GM23338 (cell line): Measurements from ENCODE around the gene METTL26. TPM values are rescaled to one million over a fixed set of nuclear protein-coding genes. Genes with fewer than 3 reads are reported as not detected.
A peak's percentile ranks its signal among the peaks of the same experiment; 100 is the strongest.

ENCODE experiments used
- ATAC-seq: fragments of 200-7000 bp; cut with Tn5 transposase; 3 replicates; pipeline ENCODE4 v1.9.1; 2020
- DNase-seq: peaks from one replicate; pipeline ENCODE4 v3.0.0-alpha.2; 2015; ENCODE audit warnings: low spot score
- H2AFZ ChIP-seq: fragments of 200-600 bp; sonication (generic); 2 replicates; pipeline ENCODE4 v1.8.0; 2016; ENCODE audit warnings: antibody characterized with exemption, mild to moderate bottlenecking, moderate library complexity
- H3F3A ChIP-seq: fragments of 200-600 bp; sonication (generic); replicated peaks from 2 replicates; pipeline ENCODE4 v1.8.0; 2017; ENCODE audit warnings: antibody characterized with exemption, mixed run types, low read depth
- H3K27ac ChIP-seq: fragments of 200-600 bp; sonication (generic); 2 replicates; pipeline ENCODE4 v1.6.1; 2016; ENCODE audit warnings: low read depth
- H3K27me3 ChIP-seq: fragments of 200-600 bp; sonication (generic); 2 replicates; pipeline ENCODE4 v1.8.0; 2016; ENCODE audit warnings: mild to moderate bottlenecking, mixed run types, moderate library complexity; ENCODE audit not compliant: insufficient read depth
- H3K36me3 ChIP-seq: fragments of 200-600 bp; sonication (generic); 2 replicates; pipeline ENCODE4 v1.8.0; 2016; ENCODE audit warnings: mild to moderate bottlenecking; ENCODE audit not compliant: insufficient read depth
- H3K4me1 ChIP-seq: fragments of 200-600 bp; sonication (generic); 2 replicates; pipeline ENCODE4 v1.8.0; 2016; ENCODE audit warnings: mild to moderate bottlenecking, moderate library complexity; ENCODE audit not compliant: insufficient read depth
- H3K4me2 ChIP-seq: fragments of 200-600 bp; sonication (generic); 2 replicates; pipeline ENCODE4 v1.7.1; 2017; ENCODE audit warnings: mixed run types
- H3K4me3 ChIP-seq: fragments of 200-600 bp; sonication (generic); 2 replicates; pipeline ENCODE4 v1.6.1; 2016; ENCODE audit warnings: mixed run types
- H3K79me2 ChIP-seq: fragments of 200-600 bp; sonication (generic); replicated peaks from 2 replicates; pipeline ENCODE4 v1.8.0; 2017; ENCODE audit warnings: mild to moderate bottlenecking; ENCODE audit not compliant: insufficient read depth
- H3K9me2 ChIP-seq: fragments of 200-600 bp; sonication (generic); 2 replicates; pipeline ENCODE4 v1.8.0; 2017; ENCODE audit not compliant: insufficient read depth
- H4K20me1 ChIP-seq: fragments of 200-600 bp; sonication (generic); replicated peaks from 2 replicates; pipeline ENCODE4 v1.8.0; 2017; ENCODE audit warnings: mild to moderate bottlenecking; ENCODE audit not compliant: insufficient read depth
- H3K27ac Mint-ChIP-seq: 2 replicates; pipeline ENCODE4 v1.8.0; 2020; ENCODE audit warnings: inconsistent platforms, mild to moderate bottlenecking, moderate library complexity, mixed read lengths
- H3K27me3 Mint-ChIP-seq: 3 replicates; pipeline ENCODE4 v1.8.0; 2022; ENCODE audit warnings: low read depth, mild to moderate bottlenecking, moderate library complexity, mixed read lengths, inconsistent platforms; ENCODE audit not compliant: insufficient read depth, poor library complexity
- H3K36me3 Mint-ChIP-seq: 3 replicates; pipeline ENCODE4 v1.8.0; 2021; ENCODE audit warnings: low read depth, mild to moderate bottlenecking, inconsistent platforms, moderate library complexity, mixed read lengths
- H3K4me1 Mint-ChIP-seq: 3 replicates; pipeline ENCODE4 v1.8.0; 2020; ENCODE audit warnings: mild to moderate bottlenecking, inconsistent platforms, mixed read lengths
- H3K4me3 Mint-ChIP-seq: 3 replicates; pipeline ENCODE4 v1.8.0; 2021; ENCODE audit warnings: moderate library complexity, mild to moderate bottlenecking, inconsistent platforms, mixed read lengths
- H3K9me3 Mint-ChIP-seq: 3 replicates; pipeline ENCODE4 v1.8.0; 2020; ENCODE audit warnings: moderate library complexity, mild to moderate bottlenecking, inconsistent platforms, mixed read lengths
- CREB1 ChIP-seq: fragments of 250-450 bp; sonication (Bioruptor Pico); IDR thresholded peaks from 2 replicates; pipeline ENCODE4 v1.5.0; 2020; ENCODE audit warnings: low read depth, mild to moderate bottlenecking, moderate library complexity
- ETS1 ChIP-seq: IDR thresholded peaks from 2 replicates; pipeline ENCODE4 v1.6.1; 2016; ENCODE audit warnings: antibody characterized with exemption
- EZH2phosphoT487 ChIP-seq: fragments of 200-600 bp; sonication (generic); IDR thresholded peaks from one replicate; pipeline ENCODE4 v1.8.1; 2018; ENCODE audit warnings: antibody characterized with exemption; ENCODE audit not compliant: unreplicated experiment
- JUNB ChIP-seq: IDR thresholded peaks from one replicate; pipeline ENCODE4 v1.6.1; 2016; ENCODE audit warnings: antibody characterized with exemption; ENCODE audit not compliant: unreplicated experiment
- POLR2AphosphoS5 ChIP-seq: IDR thresholded peaks from 2 replicates; pipeline ENCODE4 v1.6.1; 2016; ENCODE audit warnings: antibody characterized with exemption, low read depth
- REST ChIP-seq: IDR thresholded peaks from one replicate; pipeline ENCODE4 v1.6.1; 2018; ENCODE audit warnings: antibody characterized with exemption; ENCODE audit not compliant: unreplicated experiment
- ZNF114 ChIP-seq: fragments of 250-450 bp; sonication (Bioruptor Pico); IDR thresholded peaks from 2 replicates; pipeline ENCODE4 v1.5.0; 2020; ENCODE audit warnings: mild to moderate bottlenecking, moderate library complexity
- ZNF462 ChIP-seq: fragments of 250-450 bp; sonication (Bioruptor Pico); IDR thresholded peaks from 2 replicates; pipeline ENCODE4 v1.5.0; 2020; ENCODE audit warnings: mild to moderate bottlenecking, moderate library complexity
- polyA plus RNA-seq: library from polyadenylated mRNA; unstranded; fragments of >200 nt; fragmentation: Nextera tagmentation; extraction: Ambion mirVana; gene quantifications from 2 replicates; pipeline ENCODE4 v1.2.1, GENCODE V29; 2016
- total RNA-seq: library from RNA; depleted of rRNA; stranded (reverse); fragments of >200 nt; shearing (Covaris generic); gene quantifications from 2 replicates; pipeline ENCODE4 v1.2.3, GENCODE V29; 2014

The METTL26 gene
- total and polyA plus RNA-seq, 2 experiments from 2014 or later = 153 to 223 TPM

- Histone ChIP-seq H4K20me1 (peaks cover 24% of the 10 kb centered on the region), H3K27ac (peak overlapping the region; percentile 99), H3K36me3 (no peaks in the 10 kb centered on the region), H3F3A (peaks cover 8% of the 10 kb centered on the region; the same call in 1 of the 2 replicates), H2AFZ (peak overlapping the region; percentile 91), H3K79me2 (peaks cover 26% of the 10 kb centered on the region), H3K4me1 (0 out of 2 replicates have a peak, but pooled peaks cover under 1% of the 10 kb centered on the region), H3K9me2 (no peaks in the 10 kb centered on the region), H3K4me2 (peak overlapping the region; percentile 84), H3K27me3 (peaks cover 30% of the 10 kb centered on the region), H3K4me3 (peak overlapping the region; percentile 98)
- peak; percentile 83 for TF ChIP-seq POLR2AphosphoS5
- no peak; the same call in 1 of the 2 replicates for TF ChIP-seq ETS1
- H3K27ac Mint-ChIP-seq = peak overlapping the region; percentile 99
- H3K36me3 Mint-ChIP-seq = peaks cover 3% of the 10 kb centered on the region; the same call in 1 of the 3 replicates
- H3K9me3 Mint-ChIP-seq = no peaks in the 10 kb centered on the region; the same call in 1 of the 3 replicates
- H3K4me3 Mint-ChIP-seq = peak overlapping the region; percentile 87
- H3K4me1 Mint-ChIP-seq = peaks cover 16% of the 10 kb centered on the region
- peak; percentile 75 for ATAC-seq
- H3K27me3 Mint-ChIP-seq = peaks cover 32% of the 10 kb centered on the region
- DNase-seq = peak; percentile 96
Measured at GRCh38 chr16:588889-589657, 47.0 kb downstream of the METTL26 start.

- Mint-ChIP-seq H3K9me3 (no peaks in the 10 kb centered on the region; the same call in 1 of the 3 replicates), H3K27me3 (peaks cover 31% of the 10 kb centered on the region), H3K4me1 (peaks cover 16% of the 10 kb centered on the region), H3K36me3 (peaks cover 3% of the 10 kb centered on the region; the same call in 1 of the 3 replicates), H3K27ac (peak overlapping the region; percentile 98), H3K4me3 (peak overlapping the region; percentile 87)
- DNase-seq = peak; percentile 78
- peak overlapping the region; percentile 84 for H3K4me2 ChIP-seq
- peaks cover 8% of the 10 kb centered on the region; the same call in 1 of the 2 replicates for H3F3A ChIP-seq
- H3K79me2 ChIP-seq = peaks cover 26% of the 10 kb centered on the region
- H3K4me1 ChIP-seq = peaks cover 5% of the 10 kb centered on the region; the same call in 1 of the 2 replicates
- ATAC-seq = peak; percentile 20
- 0 out of 2 replicates have a peak overlapping the region, but pooled peaks have one; percentile 99 for H3K27ac ChIP-seq
- H3K36me3 ChIP-seq = no peaks in the 10 kb centered on the region
- H3K27me3 ChIP-seq = peaks cover 30% of the 10 kb centered on the region
- H3K4me3 ChIP-seq = peak overlapping the region; percentile 98
- no peak overlapping the region for H2AFZ ChIP-seq
- peaks cover 23% of the 10 kb centered on the region for H4K20me1 ChIP-seq
- no peaks in the 10 kb centered on the region for H3K9me2 ChIP-seq
- TF ChIP-seq CREB1 (CRISPR knock-in tag) (no peak), JUNB (no peak), ETS1 (no peak), REST (no peak), EZH2phosphoT487 (no peak), ZNF462 (CRISPR knock-in tag) (no peak), ZNF114 (CRISPR knock-in tag) (no peak)
Measured at GRCh38 chr16:588639-588888, 47.5 kb downstream of the METTL26 start.
